AG09309 (cell line): ENCODE data around the gene RARS1.

Experiments used
- DNase-seq: peaks from one replicate; pipeline ENCODE4 v3.0.0-alpha.2; 2010; ENCODE audit warnings: low read depth
- H3K4me3 ChIP-seq: 2 replicates; pipeline ENCODE4 v1.5.1; 2011; ENCODE audit warnings: mild to moderate bottlenecking, low read depth, low read length, moderate library complexity; ENCODE audit not compliant: control insufficient read depth
- TF ChIP-seq, protein P1 (sequence below): IDR thresholded peaks from 2 replicates; pipeline ENCODE4 v1.5.1; 2011; ENCODE audit warnings: mild to moderate bottlenecking, low read depth, low read length, inconsistent platforms; ENCODE audit not compliant: insufficient read depth, control insufficient read depth; ENCODE audit errors: missing control alignments

RARS1 gene

DNA sequence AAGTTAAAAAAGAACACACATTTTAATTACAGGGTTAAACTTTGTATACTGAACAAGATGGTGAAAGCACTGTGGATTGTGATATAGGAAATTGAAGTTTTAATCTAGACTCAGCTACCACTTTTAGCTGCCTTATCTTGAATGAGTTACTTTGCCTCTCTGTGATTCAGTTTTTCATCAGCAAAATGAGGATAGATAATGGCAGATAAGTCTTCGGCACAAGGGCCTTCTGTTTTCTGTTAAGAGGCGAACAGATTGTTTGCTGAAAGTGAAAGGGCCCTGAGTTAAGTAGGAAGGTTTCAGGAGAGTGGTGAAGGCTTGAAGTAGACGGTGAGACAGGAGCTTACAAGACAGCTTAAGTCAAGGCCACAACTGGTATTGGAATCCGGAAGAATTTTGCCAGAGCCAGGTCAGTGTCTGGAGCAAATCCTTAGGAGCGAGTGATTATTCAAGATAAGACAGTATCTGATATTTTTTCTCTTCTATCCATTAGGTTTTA lies 7.8 kb downstream of the RARS1 start:
- TF ChIP-seq, protein P1, sequence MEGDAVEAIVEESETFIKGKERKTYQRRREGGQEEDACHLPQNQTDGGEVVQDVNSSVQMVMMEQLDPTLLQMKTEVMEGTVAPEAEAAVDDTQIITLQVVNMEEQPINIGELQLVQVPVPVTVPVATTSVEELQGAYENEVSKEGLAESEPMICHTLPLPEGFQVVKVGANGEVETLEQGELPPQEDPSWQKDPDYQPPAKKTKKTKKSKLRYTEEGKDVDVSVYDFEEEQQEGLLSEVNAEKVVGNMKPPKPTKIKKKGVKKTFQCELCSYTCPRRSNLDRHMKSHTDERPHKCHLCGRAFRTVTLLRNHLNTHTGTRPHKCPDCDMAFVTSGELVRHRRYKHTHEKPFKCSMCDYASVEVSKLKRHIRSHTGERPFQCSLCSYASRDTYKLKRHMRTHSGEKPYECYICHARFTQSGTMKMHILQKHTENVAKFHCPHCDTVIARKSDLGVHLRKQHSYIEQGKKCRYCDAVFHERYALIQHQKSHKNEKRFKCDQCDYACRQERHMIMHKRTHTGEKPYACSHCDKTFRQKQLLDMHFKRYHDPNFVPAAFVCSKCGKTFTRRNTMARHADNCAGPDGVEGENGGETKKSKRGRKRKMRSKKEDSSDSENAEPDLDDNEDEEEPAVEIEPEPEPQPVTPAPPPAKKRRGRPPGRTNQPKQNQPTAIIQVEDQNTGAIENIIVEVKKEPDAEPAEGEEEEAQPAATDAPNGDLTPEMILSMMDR, result no peak
- no peak overlapping the region for H3K4me3 ChIP-seq
- no peak for DNase-seq

DNA sequence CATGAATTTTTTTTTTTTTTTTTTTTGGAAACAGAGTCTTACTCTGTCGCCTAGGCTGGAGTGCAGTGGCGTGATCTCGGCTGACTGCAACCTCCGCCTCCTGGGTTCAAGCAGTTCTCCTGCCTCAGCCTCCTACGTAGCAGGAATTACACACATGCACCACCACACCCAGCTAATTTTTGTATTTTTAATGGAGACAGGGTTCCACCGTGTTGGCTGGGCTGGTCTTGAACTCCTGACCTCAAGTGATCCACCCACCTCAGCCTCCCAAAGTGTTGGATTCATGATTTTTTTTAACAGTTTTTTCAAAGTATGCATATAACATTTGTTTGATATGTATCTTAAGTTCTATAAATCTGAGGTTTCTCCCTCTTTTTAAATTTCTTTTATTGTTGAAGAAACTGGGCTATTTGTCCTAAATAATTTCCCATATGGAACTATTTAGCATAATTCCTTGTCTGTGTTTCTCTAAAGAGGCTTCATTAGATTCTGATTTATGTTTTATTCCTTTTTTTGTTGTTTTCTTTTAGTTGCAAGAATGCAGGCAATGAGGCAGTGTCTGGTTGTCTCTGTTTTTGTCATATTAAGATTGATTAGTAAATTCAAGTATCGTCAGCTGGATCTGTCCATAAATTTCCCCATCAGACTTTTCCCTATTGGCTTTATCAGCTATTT lies 16.4 kb downstream of the RARS1 start:
- TF ChIP-seq, protein P1, result no peak
- DNase-seq, result no peak
- no peak overlapping the region for H3K4me3 ChIP-seq

DNA sequence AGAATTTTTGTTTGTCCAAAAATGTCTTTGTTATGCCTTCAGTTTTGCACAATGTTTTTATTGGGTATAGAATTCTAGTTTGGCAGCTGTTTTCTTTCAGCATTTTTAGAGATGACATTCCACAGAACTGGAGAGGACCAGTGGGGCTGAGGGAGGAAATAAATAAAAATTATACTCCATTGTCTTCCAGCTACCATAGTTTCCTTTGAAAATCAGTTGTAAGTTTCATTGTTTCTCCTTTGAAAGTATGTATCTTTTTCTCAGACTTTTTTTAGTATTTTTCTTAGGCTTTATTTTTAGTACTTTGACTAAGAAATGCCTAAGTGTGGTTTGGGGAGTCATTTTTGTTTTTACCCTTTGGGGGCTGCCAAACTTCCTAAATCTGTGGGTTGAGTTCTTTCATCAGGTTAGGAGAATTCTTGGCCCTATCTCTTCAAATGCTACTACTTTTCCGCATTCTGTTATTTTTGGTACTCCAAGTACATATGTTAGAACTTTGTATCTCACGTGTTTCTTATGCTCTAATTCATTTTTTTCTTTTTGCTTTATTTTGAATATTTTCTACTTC lies 27.7 kb downstream of the RARS1 start:
- TF ChIP-seq, protein P1, result no peak
- H3K4me3 ChIP-seq, result no peak overlapping the region
- no peak for DNase-seq

DNA sequence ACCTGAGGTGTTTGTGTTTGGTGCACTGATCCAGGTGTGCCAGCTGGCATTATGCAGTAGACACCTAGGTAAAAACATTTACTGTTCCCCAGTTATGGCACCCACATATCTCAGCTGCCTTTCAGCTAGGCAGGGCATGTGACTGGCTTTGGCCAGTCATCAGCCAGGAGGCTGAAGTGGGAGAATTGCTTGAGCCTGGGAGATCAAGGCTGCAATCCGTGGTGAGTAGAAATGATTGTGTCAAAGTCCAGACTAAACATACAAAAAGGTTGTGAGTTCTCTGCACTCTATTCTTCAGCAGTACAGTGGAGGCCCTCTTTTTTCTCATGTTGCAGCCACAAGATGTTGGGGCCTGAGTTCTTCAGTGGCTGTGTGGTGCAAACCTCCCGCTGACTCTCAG lies 39.6 kb downstream of the RARS1 start:
- no peak overlapping the region for H3K4me3 ChIP-seq
- DNase-seq, result no peak
- TF ChIP-seq, protein P1, result no peak

DNA sequence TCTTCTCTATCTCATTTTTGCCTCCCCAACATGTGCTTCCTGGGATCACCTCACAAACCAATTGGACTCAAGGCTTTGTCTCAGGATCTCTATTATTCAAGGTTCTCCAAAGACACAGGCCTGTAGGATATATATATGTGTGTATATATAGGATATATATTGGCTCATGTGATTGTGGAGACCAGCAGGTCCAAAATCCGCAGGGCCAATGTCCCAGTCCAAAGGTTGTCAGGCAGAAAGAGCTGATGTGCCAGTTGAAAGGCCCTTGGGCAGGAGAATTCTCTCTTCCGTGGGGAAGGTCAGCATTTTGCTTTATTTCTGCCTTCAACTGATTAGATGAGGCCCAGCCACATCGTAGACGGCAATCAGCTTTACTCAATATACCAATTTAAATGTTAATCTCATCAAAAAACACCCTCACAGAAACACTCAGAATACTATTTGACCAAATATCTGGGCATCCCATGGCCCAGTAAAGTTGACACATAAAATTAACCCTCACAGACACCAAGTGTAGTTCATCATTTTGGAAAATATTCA lies 41.6 kb downstream of the RARS1 start:
- DNase-seq, result no peak
- TF ChIP-seq, protein P1, result no peak
- H3K4me3 ChIP-seq, result no peak overlapping the region

DNA sequence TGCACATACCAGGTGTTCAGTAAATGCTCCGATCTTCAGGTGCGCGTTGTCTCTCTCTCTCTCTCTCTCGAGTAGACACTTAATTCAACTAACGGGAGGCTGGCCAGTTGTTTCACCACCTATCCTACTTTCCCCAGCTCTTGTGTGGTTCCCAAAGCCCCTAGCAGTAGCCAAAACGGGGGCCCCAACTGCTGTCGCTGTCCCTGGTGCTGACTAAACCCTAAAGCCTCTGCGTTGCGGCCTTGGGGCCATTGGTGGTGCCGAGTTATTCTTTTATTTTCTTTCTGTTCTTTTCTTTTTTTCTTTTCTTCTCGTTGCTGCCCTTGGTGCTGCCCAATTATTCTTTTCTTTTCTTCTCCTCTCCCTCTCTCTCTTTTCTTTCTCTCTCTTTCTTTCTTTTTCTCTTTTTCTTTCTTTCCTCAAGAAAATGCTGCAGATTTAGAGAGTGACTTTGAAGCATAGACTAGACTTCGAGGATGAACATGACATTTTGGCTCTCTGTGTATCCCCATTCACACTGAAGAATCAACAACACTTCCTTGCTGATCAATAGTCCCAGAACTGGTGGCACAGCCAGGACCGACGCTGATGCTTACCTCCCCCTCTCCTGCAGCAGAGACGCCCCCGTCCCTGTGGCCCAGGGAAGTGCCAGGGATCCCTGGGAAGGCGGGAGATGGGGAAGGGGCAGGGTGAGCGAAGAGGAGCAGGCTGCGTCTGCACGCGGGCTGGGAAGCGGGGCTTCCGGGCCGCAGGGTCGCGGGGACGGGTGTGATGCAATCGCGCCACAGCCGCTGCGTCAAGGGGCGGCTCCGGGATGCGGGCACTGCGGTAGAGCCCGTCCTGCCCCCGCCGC lies 42.5 kb downstream of the RARS1 start, which contains the start of gene FBLL1:
Gene FBLL1, plus strand, starts transcription at position 785 of the 853 bp plus-strand sequence. CDS start 200 bp downstream, outside the sequence.
- peak within 1 kb of the TSS; percentile 49 for H3K4me3 ChIP-seq
- DNase-seq, result no peak
- TF ChIP-seq, protein P1, result no peak
